ENCODE results near the gene NEGR1.

The NEGR1 gene

GRCh38 chr1:72230746-72231145 is 51.6 kb downstream of the NEGR1 start:
- DNase-seq (ENCODE audit: low read depth): no peak

GRCh38 chr1:72229893-72230292 is 52.4 kb downstream of the NEGR1 start:
- DNase-seq (ENCODE audit: low read depth): no peak

- DNase-seq (ENCODE audit: low read depth): no peak
Observed at GRCh38 chr1:72227667-72228066, 54.7 kb downstream of the NEGR1 start.

GRCh38 chr1:72224506-72224905 is 57.8 kb downstream of the NEGR1 start:
- DNase-seq (ENCODE audit: low read depth): no peak

GRCh38 chr1:72221811-72222210 is 60.5 kb downstream of the NEGR1 start:
- no peak for DNase-seq (ENCODE audit: low read depth)

- no peak for DNase-seq (ENCODE audit: low read depth)
Observed at GRCh38 chr1:72218141-72218739, 64.1 kb downstream of the NEGR1 start.

GRCh38 chr1:72207059-72207458 is 75.3 kb downstream of the NEGR1 start:
- no peak for DNase-seq (ENCODE audit: low read depth)

GRCh38 chr1:72202761-72203160 is 79.6 kb downstream of the NEGR1 start:
- DNase-seq (ENCODE audit: low read depth): no peak

- no peak for DNase-seq (ENCODE audit: low read depth)
Observed at GRCh38 chr1:72197786-72198185, 84.6 kb downstream of the NEGR1 start.

GRCh38 chr1:72186733-72187307 is 95.5 kb downstream of the NEGR1 start:
- no peak for DNase-seq (ENCODE audit: low read depth)

GRCh38 chr1:72184099-72184701 is 98.1 kb downstream of the NEGR1 start:
- DNase-seq (ENCODE audit: low read depth): no peak

GRCh38 chr1:72182859-72183258 is 99.5 kb downstream of the NEGR1 start:
- DNase-seq (ENCODE audit: low read depth): no peak

GRCh38 chr1:72178266-72178665 is 104.1 kb downstream of the NEGR1 start:
- DNase-seq (ENCODE audit: low read depth): no peak

- DNase-seq (ENCODE audit: low read depth): no peak
Observed at GRCh38 chr1:72177711-72178110, 104.6 kb downstream of the NEGR1 start.

- DNase-seq (ENCODE audit: low read depth): no peak
Observed at GRCh38 chr1:72170246-72170645, 112.1 kb downstream of the NEGR1 start.

GRCh38 chr1:72166426-72166825 is 115.9 kb downstream of the NEGR1 start:
- no peak for DNase-seq (ENCODE audit: low read depth)

GRCh38 chr1:72150508-72150907 is 131.8 kb downstream of the NEGR1 start:
- no peak for DNase-seq (ENCODE audit: low read depth)

- DNase-seq (ENCODE audit: low read depth): no peak
Observed at GRCh38 chr1:72141875-72142274, 140.5 kb downstream of the NEGR1 start.

- DNase-seq (ENCODE audit: low read depth): no peak
Observed at GRCh38 chr1:72140222-72140621, 142.1 kb downstream of the NEGR1 start.

GRCh38 chr1:72137656-72138055 is 144.7 kb downstream of the NEGR1 start:
- no peak for DNase-seq (ENCODE audit: low read depth)

- no peak for DNase-seq (ENCODE audit: low read depth)
Observed at GRCh38 chr1:72129869-72130268, 152.5 kb downstream of the NEGR1 start.

GRCh38 chr1:72122099-72122880 is 160.0 kb downstream of the NEGR1 start:
- DNase-seq (ENCODE audit: low read depth): no peak

- no peak for DNase-seq (ENCODE audit: low read depth)
Observed at GRCh38 chr1:72119491-72119890, 162.8 kb downstream of the NEGR1 start.
